ENCODE data around the gene PTPRN2.
A peak's percentile ranks its signal among the peaks of the same experiment; 100 is the strongest.

Gene PTPRN2

GRCh38 chr7:157617401-157617800 lies 970.2 kb downstream of the PTPRN2 start:
- no peak for DNase-seq (ENCODE audit: low spot score)

GRCh38 chr7:157616931-157617330 lies 970.7 kb downstream of the PTPRN2 start:
- no peak for DNase-seq (ENCODE audit: low spot score)

DNA sequence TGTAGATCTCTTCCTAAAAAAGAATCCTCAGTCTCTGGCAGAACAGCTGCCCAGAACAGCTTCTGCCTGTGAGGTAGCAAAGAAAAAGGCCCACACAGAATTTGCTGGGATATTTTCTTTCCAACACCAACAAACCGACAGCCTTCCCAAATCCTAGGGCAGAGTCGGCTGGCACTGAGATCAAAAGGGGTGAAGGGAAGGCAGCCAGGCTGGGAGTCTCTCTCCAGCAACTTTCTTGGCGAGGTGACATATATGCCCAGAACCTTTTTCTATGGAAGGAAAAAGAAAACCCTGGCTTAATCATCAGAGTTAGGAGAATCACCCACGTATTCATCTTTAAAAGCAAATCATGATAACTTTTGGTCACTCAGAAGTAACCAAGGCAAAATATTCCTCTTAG lies 971.2 kb downstream of the PTPRN2 start:
- DNase-seq (ENCODE audit: low spot score): no peak

DNA sequence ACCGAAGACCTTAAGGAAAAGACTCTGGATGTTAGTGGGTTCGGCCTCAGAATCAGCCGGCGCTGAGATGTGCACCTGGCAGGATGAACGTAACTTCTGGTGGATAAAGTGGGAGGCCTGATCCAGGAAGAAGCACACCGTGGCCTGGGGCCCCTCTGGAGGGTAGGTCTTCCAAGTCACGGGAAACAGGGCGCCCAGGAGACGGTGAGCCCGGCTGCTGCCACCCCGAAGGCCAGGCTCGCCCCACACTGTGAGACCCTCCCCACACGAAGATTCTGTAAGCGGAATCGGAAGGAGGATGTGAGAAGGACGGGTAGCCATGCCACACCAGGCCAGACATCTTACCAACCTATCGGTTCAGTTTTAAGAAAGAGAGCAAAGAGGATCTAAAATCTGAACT lies 971.8 kb downstream of the PTPRN2 start:
- no peak for DNase-seq (ENCODE audit: low spot score)

DNA sequence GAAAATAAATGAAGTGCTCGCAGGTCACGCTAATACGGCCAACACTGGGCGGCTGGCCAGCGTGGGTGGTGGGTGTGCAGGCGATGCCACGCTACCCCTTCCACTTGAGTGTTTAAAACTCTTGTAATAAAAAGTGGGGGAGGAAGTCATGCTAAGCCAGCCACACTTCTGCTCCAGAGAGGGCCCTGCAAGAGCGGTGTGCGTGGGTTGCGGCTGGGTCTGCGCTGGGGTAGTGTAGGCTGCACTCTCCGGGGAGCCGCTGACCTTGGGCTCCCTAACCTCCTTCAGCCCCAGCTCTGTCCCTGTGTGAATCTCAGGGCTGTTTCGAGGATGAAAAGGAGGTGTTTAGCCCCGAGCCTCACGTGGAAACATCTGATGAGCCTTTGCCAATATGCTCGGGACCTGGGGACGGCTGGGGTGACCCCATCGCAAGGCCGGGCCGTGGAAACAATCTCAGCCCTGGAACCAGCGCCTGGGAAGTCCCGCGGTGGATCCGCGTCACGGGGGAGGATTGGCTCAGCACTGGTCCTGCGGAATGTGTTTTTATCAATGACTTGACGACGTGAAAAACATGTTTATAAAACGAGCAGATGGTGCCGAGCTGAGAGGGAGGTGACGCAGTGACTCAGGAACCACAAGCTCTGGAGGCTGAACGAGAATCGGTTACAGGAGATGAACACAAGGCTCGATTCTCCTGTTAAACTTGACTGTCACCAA lies 972.4 kb downstream of the PTPRN2 start:
- no peak for DNase-seq (ENCODE audit: low spot score)

- no peak for DNase-seq (ENCODE audit: low spot score)
Measured at GRCh38 chr7:157614457-157615020, 973.1 kb downstream of the PTPRN2 start.

GRCh38 chr7:157613575-157614322 lies 973.9 kb downstream of the PTPRN2 start:
- DNase-seq (ENCODE audit: low spot score): no peak

DNA sequence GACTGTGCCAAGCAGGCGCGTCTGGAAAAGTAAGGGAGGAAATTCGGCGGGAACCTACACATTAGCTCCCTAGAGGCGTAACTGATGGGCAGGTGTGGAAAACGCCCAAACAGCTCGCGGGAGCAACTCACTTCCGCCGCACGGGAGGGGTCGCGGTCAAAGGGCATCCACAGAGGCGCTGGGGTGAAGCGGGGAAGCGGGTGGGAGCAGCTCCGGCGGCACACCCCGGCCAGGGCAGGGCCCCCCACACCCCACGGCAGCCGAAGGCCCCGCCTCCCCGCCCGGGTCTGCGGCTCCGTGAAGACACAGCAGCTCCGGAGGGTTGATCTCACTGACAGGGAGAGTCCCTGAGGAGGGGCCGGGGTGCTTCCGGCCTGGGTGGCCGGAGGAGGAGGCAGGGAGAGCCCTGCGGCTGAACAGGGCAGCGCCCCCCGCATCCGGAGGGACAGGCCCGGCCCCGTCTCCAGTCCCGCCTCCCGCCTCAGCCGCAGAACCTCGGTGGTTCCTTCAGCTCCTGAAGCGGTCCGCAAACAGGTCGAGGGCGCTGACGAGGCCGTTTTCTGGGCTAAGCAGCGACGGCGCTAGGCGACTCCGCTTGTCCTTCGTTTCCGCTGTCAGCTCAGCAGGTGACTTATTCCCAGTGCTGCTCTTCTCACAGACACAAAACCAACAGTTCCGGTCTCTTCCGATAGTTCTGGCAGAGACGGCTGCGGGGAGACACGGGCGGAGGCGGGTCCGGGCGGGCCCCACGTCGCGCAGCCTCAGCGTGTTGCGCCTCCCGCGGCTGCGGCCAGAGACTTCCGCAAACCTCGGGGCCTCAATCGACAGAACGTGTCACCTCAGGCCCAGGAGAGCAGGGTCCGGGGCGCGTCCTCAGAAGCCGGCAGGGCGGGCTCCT lies 974.7 kb downstream of the PTPRN2 start:
- DNase-seq (ENCODE audit: low spot score): peak; percentile 47

DNA sequence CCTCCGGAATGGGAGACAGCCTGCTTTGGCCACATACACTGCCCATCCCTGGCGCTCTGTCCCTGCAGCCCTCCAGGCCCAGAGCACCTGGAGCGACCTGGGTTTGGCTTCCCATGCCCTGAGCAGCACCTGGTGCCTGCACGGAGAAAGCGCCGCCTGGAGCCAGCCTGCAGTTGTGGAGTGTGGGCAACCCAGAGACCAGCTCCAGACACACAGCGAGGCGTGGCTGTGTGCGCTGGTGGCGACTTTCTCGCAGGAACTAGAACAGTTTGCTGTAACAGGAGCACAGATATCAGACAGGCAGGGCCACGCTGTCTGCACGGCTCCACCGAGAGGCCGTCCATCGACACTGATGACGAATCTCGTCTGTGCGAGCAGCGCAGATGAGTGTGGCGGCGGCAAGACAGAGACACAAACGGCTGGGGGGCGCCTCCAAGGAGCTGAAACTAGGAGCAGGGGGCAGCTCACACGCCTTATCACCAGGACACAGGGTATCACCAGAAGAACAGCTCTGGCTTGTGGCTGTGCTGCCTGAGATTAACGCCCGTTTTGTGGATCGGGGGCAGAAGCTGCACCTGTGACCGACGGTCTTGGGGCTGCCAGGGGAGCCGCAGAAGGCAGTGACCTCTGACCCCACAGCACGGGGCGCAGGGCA lies 975.5 kb downstream of the PTPRN2 start:
- no peak for DNase-seq (ENCODE audit: low spot score)

DNA sequence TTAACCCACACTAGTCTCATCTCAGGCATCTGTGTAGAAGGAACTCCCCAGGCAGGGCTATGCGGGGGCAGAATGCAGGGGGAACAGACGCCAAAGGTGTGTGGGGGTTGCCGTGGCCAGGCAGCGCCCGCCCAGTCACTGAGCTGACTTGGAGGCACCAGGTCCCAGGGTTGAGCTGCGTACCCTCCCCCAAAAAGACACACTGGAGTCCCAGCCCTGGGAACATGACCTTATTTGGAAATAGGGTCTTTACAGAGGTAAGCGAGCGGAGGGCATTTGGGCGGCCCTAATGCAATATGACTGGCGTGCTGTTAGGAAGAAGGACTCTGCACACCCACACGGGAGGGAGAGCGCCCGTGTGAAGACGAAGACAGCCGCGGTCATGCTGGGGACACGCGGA lies 976.3 kb downstream of the PTPRN2 start:
- no peak for DNase-seq (ENCODE audit: low spot score)

DNA sequence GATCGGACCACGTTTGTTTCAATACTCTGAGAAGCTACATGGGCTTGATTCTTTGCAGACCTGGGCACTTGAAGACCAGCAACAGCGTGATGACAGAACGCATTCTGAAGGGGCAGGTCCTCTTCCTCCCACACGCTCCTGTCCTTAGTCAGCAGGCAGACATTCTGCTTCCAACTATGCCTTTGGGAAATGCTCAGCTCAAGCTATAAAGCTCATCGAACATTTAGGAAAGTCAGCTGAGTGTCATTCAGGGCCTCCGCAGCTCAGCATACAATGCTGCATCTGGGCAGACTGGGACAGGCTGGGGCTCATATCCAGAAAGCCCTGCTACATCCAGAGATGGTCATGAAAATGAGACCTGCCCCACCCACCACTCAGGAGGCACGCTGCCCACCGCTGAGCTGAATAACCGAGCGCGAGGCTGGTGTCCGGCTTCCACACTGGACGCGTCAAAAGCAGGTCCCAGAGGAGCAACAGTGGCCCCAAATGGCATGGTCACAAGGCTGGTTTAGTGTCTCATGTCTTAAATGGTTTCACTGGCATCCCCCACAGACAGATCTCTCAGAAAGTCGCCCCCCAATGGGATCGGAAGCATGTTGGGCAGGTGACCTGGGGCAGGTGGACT lies 976.8 kb downstream of the PTPRN2 start:
- no peak for DNase-seq (ENCODE audit: low spot score)

- DNase-seq (ENCODE audit: low spot score): no peak
Measured at GRCh38 chr7:157609932-157610640, 977.5 kb downstream of the PTPRN2 start.

- no peak for DNase-seq (ENCODE audit: low spot score)
Measured at GRCh38 chr7:157609516-157609915, 978.1 kb downstream of the PTPRN2 start.

GRCh38 chr7:157607218-157607617 lies 980.4 kb downstream of the PTPRN2 start:
- no peak for DNase-seq (ENCODE audit: low spot score)

DNA sequence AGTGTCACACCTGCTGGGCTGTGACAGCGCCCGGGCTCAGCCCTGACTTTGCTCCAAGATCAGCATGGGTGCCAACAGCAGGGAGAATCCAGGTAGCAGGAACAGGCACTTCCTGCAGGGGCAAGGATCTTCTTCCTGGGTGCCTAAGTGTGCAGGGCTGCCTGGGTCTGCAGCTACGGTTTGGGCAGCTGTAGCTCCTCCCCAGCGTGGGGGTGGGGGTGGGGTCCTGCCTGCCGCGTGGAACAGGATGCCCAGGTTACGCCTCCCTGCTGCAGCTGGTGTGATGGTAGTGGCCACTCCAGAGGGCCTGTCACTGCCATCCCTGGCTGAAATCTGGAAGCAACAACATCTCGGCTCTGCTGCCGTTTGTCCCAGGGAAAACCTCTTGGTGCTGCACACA lies 981.5 kb downstream of the PTPRN2 start:
- DNase-seq (ENCODE audit: low spot score): no peak

DNA sequence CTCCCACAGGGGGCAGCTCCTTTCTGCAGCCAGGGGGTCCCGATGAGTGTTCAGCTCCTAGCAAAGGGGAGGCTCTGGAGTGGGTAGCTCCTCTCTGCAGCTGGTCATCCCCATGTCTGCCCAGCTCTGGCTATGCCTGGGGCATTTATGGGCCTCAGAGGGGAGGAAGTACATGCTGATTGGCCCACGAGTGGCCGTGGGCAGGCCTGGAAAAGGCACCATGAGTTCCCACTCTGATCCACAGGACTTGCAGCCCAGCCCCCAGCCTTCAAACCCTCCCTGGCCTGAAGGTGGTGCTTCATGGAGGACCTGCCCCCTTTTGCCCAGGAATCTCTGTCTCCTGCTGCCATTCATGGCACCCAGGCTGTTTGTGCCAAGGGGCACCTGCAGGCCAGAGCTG lies 982.0 kb downstream of the PTPRN2 start:
- no peak for DNase-seq (ENCODE audit: low spot score)

- no peak for DNase-seq (ENCODE audit: low spot score)
Measured at GRCh38 chr7:157604661-157605381, 982.8 kb downstream of the PTPRN2 start.

- no peak for DNase-seq (ENCODE audit: low spot score)
Measured at GRCh38 chr7:157603716-157604115, 983.9 kb downstream of the PTPRN2 start.

- no peak for DNase-seq (ENCODE audit: low spot score)
Measured at GRCh38 chr7:157603005-157603404, 984.6 kb downstream of the PTPRN2 start.

DNA sequence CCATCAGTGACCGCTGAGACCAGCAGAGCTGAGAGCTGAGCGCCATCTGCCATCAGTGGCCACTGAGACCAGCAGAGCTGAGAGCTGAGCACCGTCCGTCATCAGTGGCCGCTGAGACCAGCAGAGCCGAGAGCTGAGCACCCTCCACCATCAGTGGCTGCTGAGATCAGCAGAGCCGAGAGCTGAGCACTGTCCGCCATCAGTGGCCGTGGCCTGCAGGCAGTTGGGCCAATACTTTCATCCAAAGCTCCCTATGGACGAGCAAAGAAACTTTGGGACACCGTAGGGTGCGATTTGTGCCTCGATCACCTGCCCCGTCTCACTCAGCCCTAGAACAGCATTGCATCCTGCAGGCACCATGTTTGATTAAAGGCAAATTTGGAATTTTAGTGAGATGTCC lies 985.0 kb downstream of the PTPRN2 start:
- DNase-seq (ENCODE audit: low spot score): no peak
